Measurements from ENCODE around the gene SOST. TPM values are rescaled to one million over a fixed set of nuclear protein-coding genes. Genes with fewer than 3 reads are reported as not detected.

Gene SOST
- total RNA-seq, 1 experiment from 2014 or later = not detected

- no peaks in the 10 kb centered on the region for H3K79me1 ChIP-seq (ENCODE audit: insufficient read depth, low read depth, low read length, poor library complexity, severe bottlenecking)
- H3K4me2 ChIP-seq (ENCODE audit: insufficient read depth, insufficient read length, low read length) = no peak overlapping the region
- no peak overlapping the region for H4K5ac ChIP-seq (ENCODE audit: insufficient read length, low read depth, low read length)
- H3K27ac ChIP-seq (ENCODE audit: insufficient read length, low read depth, low read length) = no peak overlapping the region
- no peak for DNase-seq
- no peaks in the 10 kb centered on the region for H3K36me3 Mint-ChIP-seq (ENCODE audit: insufficient read depth in 1 of 3, low read depth in 3 of 3)
- no peak overlapping the region for H3K56ac ChIP-seq (ENCODE audit: insufficient read length, low read depth, low read length)
- peaks cover 4% of the 10 kb centered on the region; the same call in 1 of the 2 replicates for H3K27me3 ChIP-seq (ENCODE audit: insufficient read depth, low read length)
- H3K18ac ChIP-seq (ENCODE audit: insufficient read length, low read depth, low read length) = no peak overlapping the region
- H2AFZ ChIP-seq (ENCODE audit: low read length) = no peak overlapping the region
- H4K91ac ChIP-seq (ENCODE audit: insufficient read length, low read depth, low read length) = no peak overlapping the region
- no peak overlapping the region for H3K9ac ChIP-seq (ENCODE audit: extremely low read depth, insufficient read length, low read length)
- H2BK12ac ChIP-seq (ENCODE audit: insufficient read length, low read depth, low read length) = no peak overlapping the region
- no peak for TF ChIP-seq CTCF (conservative IDR thresholded peaks at IDR 0.05)
- H3K27ac Mint-ChIP-seq = no peak overlapping the region
- H3K4ac ChIP-seq (ENCODE audit: low read depth, low read length) = no peak overlapping the region
- no peaks in the 10 kb centered on the region for H3K4me1 ChIP-seq (ENCODE audit: insufficient read depth, low read length)
- no peak overlapping the region for H2BK20ac ChIP-seq (ENCODE audit: low read depth, low read length, poor library complexity, severe bottlenecking)
- H4K20me1 ChIP-seq (ENCODE audit: control insufficient read depth, insufficient read depth, insufficient read length) = no peaks in the 10 kb centered on the region
- H2BK120ac ChIP-seq (ENCODE audit: low read depth, low read length, poor library complexity, severe bottlenecking) = no peak overlapping the region
- H2BK15ac ChIP-seq (ENCODE audit: low read depth, low read length) = no peak overlapping the region
- H3T11ph ChIP-seq (ENCODE audit: low read length) = no peak overlapping the region
- peaks cover 7% of the 10 kb centered on the region for H3K27me3 Mint-ChIP-seq (ENCODE audit: low read depth)
- no peak overlapping the region for H3K4me3 Mint-ChIP-seq
- no peak overlapping the region for H4K8ac ChIP-seq (replicated peaks; ENCODE audit: insufficient read length, low read depth, low read length)
- H2AK5ac ChIP-seq (ENCODE audit: insufficient read length, low read length) = no peak overlapping the region
- WGBS (ENCODE audit: extremely low coverage, insufficient read length, low lambda C conversion rate) = no CpG with 5 or more reads among the region's 6 CpGs
- H3K9me3 Mint-ChIP-seq = no peaks in the 10 kb centered on the region
- H3K9me3 ChIP-seq (ENCODE audit: control insufficient read depth, low read depth, low read length) = no peaks in the 10 kb centered on the region
- no peak overlapping the region for H3K23ac ChIP-seq (ENCODE audit: insufficient read length, low read depth, low read length)
- no peak overlapping the region for H3K14ac ChIP-seq (ENCODE audit: insufficient read depth, low read length)
- H3K4me1 Mint-ChIP-seq = peaks cover 30 to 32% of the 10 kb centered on the region in 2 experiments
- peaks cover 6% of the 10 kb centered on the region for H3K23me2 ChIP-seq (ENCODE audit: insufficient read length, low read depth, low read length, poor library complexity, severe bottlenecking)
- no peaks in the 10 kb centered on the region for H3K79me2 ChIP-seq (ENCODE audit: insufficient read depth, low read length)
- H2BK5ac ChIP-seq (ENCODE audit: insufficient read length, low read length) = no peak overlapping the region
Observed at GRCh38 chr17:43758086-43758485, 505 bp downstream of the SOST start.

Data from H9 (cell line).